Activated CD4-positive, alpha-beta T cell treated with anti-CD3 and anti-CD28 coated beads, Interleukin-2, amount 50 U/mL, for 48 hours (primary cell): ENCODE data around the gene PHF12.
"Not testable (repeated sequence)": the region's sequence is repeated elsewhere in the genome, so short reads cannot be mapped to it uniquely, and the experiment has no call there.

ENCODE experiments used
- DNase-seq, 2 experiments: peaks; one replicate each; pipeline ENCODE4 v3.0.0-alpha.2; 2020

The PHF12 gene

DNA sequence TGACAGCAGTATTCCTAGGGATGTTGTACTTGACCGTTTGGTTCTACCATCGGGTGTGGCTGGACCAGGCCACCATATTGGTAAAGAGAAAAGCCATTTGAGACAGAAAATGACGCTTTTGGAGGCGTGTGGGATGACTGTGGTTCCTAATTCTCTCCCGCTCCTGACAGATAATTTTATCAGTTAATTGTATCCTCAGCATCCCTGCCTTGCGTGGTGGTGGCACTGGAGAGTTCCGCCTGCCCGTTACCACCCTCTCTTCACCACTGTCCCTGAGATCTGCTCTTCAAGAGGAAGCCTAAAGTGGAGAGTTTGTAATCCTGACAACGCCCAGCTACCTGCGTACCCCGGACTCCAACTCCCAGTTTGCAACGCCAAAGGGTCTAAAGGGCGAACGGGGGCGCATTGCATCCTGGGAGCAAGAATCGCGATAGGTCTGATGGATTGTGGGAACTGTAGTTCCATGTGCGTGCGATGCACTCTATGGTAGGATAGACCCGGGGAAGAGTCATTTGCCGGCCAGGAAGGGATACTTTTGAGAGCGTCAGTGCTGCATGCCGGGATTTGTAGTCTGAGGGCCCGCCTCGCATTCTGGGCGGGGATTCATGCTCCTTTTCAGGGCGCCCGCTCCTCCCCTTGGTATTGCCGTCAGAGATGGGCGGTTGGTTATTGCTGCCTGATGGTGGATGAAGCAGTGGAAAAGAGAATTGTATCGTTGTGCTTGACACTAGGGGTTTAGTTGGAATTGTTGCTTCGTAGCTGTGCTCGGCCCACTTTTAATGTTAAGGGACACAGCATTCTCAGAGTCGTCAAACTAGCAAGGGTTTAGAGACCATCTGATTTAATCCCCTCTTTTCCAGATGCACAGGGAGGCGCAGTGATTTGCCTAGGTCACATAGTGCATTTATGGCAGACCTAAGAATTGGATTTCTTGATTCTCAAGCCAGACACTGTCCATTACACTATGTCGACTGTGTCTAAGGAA, 965 bp upstream of the PHF12 start:
- peak; percentile 92 to 95 for DNase-seq

DNA sequence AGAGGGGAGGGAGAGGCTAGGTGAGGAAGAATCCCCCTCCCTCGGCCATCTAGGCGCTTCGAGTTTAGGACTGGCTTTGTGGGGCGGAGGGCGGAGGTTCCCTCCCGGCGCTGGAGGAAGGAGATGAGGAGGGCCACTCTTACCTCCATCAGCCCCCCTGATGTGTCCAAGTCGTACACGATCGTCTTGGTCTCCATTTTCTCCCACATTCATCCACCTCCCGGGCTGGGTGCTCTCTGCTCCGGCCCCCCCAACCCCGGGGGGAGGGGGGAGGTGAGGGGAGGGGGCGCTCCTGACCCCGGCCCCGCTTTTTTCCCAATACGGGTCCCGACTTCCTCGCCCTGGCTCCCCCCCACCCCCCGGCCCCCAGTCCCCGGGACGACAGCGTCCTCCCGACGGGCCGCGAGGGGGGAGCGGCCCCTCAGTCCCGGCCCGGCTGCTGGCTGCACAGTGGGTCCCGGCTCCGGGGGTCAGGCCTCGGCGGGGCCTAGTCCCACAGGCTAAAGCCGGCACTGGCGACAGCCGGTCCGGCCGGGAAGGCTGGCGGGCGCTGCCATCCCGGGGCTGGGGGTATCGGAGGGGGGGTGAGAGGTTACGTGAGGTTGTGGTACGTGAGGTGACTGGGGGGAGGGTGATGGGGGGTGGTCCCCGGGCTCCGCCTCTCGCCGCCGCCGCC, 428 bp downstream of the PHF12 start:
- no peak for DNase-seq

DNA sequence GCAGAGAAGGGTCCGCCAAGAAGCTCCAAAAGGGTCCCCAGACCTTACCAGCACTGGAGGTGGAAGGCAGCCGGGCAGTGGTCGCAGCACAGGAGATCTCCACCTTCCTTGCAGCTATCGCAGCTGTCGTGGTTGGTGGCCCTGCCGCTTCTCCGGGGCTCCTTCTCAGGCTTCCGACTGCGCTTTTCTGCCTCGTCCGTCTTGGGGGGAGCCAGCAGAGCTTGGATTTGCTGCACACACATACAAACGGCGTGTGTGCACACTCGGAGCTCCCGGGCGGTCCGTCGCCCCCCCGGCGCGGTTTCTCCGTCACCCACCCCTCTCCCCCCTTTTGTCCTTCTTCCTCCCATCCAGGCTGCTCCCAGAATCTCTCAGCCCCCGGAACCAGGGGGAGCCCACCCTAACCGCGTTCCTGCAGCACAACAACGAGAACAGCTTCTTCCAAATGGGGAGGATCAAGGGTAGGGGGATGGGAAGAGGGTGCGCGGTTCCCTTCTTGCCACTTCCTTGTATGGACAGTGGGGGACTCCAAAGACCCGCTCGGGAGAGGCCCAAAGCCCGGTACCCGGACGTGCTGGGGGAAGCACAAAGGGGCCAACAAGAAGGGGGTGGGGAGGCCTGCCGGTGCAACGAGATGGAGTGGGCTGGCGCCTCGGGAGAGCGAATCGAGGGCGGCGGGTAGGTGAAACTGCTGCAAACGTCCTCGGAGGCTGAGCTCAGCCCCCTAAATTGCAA, 1.1 kb downstream of the PHF12 start:
- DNase-seq: peak; percentile 58 to 67

DNA sequence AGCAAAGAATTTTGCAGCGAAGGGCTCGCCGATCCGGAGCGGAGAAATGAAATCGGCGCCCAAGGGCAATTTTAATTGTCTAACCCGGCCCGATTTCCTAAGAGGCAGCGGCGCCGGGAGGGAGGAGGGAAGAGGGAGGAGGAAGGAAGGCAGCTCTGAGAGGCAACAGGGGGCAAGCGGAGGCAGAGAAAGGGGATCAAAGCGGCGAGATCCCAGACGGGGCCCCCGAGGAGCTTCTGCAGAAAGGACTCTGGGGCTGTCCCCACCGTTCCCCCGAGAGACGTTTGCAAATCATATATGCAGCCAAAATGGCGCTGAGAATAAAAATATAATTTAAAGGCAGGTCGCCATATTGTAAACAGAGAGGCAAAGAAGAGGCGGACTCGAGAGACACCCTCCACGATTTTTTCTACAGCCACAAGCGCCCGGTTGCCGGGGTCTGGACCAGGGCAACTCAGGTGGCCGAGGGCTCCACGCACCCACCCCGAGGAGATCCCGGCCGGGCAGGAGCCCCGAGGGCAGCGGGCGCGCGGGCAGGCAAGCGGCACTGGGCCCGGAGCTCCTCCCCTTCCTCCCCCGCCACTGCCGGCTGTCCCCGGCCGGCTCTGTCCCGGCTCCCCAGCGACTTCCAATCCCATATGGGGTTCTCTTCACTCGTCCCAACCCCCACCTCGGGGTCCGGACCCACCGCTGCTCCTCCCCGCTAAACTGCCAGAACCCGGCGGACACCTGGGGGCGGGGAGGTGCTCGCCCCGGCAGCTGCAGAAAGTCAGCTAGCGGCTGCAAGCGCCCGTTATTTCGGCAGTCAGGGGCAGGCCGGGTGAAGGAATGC, 1.9 kb downstream of the PHF12 start:
- DNase-seq: peak; percentile 72 to 80

DNA sequence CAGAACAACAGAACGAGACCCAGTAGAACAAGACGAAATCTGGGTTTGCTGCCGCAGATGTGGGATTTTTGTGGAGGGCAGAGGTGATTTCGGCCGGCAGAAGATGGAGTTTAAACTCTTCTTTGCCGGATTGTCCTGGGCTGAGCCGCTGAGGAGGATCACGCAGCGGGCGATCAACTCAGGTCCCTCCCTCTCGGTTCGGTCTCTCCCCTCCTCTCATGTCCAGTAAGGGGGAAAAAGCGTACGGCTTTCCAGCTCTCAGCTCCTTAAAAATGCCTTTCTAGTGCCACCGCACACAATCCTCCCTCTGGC, 2.5 kb downstream of the PHF12 start:
- DNase-seq: no peak

DNA sequence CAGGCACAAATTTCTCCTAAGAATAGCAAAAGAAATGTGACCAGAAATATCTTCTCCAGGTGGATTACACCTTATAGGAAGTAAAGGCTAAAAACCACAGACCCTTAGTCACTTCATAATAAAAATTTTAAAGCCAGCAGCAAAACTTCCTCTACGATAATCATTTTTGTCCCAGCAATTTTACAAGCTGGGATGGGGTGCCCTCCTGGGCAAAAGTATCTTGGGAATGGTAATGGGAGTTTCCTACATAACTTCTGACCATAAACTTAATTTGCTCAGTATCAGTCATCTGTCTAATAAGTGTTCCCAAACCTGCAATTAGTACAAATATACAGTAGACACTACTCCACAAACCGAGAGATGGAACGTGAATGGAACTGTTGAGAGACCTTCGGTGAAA, 3.0 kb downstream of the PHF12 start:
- no peak for DNase-seq

DNA sequence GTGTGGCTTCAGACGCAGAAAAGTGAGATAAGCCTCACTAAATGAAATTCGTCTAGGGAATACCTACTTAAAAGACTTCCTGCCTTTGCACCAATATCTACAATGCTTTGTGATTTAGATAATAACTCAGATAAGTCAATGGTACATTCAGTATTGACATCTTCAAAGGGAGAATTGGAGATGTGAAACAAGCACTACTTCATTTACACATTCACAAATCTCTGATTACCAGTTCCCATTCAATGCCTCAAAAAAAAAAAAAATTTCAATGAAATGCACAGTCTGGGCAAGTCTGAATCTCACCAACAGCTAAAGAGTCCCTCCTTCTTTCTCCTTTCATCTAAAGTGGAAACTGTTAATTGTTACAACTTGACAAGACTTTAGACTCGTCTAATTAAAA, 3.7 kb downstream of the PHF12 start:
- DNase-seq: no peak

DNA sequence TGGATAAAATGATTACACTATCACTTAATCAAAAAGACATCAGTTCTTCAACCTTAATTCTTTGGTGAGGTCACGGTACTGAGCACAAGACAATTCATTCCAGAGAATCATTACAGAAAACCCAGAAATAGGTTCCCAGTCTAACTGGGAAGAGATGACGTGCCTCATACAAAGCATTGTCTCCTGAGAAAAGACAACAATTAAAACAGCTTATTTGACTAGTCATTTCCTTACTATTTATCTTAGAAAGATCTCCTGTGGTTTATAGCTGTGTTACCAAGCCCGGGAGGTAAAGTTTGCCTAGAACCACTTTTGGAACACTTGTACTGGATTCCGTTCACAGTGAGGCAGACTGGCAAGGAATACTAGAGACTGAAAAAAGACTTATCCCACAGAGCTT, 5.1 kb downstream of the PHF12 start:
- DNase-seq: no peak

DNA sequence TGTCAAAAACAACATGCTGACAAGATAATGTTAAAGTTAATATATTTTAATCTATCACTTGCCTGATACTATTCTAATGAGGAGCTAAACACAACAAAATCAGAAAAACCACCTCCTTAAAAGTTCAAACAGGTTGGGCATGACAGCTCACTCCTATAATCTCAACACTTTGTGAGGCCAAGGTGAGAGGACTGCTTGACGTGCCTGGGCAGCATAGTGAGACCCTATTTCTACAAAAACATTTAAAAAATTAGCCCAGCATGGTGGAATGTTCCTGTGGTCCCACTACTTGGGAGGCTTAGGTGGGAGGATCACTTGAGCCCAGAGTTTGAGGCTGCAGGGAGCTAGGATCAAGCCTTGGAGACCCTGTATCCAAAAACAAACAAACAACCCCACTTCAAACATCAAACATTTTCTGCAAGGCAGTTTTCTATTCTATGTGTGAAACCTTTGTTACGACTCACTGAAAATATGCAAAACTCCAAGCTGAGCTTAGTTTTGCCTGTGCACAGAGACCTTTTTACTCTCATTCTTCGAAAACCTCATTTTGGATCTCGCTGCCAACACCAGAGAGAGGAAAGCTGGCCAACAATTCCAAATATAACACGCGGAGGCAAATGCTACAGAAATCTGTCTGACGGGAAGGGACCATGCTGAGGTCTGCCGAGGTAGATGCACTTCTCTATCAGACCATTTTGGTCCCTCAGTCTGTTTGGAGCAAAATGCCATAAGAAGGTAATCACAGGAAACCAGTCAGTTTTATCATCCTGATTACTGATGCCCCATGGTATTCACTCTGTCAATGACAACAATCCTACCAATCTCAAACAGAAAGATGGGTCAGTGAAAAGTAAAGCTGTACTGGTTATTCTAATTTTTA, 6.2 kb downstream of the PHF12 start:
- no peak for DNase-seq

DNA sequence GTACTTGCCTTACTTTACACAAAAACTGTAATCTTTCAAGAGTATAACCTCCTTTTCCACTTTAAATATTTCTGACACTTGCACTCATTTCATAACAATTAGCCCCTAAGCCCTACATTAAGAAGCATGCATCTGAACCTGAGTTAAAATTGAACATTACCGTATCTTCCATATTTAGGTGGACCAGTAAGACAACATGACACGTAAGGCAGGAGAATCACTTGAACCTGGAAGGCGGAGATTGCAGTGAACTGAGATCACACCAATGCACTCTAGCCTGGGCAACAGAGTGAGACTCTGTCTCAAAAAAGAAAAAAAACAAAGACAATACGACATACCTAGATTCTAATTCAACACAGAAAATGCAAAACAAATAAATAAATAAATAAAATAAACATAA, 7.0 kb downstream of the PHF12 start:
- no peak for DNase-seq

DNA sequence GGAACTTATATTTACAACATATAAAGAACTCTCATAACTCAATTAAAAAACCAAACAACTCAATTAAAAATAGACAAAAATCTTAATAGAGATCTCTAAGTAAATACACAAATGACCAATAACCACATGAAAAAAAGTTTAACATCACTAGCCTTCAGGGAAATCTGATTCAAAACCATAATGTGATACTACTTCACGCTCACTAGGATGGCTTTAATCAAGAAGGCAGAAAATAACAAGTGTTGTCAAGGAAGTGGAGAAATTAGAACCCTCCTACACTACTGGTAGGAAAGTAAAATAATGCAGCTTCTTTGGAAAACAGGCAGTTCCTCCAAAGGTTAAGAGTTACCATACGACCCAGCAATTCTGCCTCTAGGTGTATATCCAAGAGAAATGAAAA, 8.4 kb downstream of the PHF12 start:
- no peak for DNase-seq

DNA sequence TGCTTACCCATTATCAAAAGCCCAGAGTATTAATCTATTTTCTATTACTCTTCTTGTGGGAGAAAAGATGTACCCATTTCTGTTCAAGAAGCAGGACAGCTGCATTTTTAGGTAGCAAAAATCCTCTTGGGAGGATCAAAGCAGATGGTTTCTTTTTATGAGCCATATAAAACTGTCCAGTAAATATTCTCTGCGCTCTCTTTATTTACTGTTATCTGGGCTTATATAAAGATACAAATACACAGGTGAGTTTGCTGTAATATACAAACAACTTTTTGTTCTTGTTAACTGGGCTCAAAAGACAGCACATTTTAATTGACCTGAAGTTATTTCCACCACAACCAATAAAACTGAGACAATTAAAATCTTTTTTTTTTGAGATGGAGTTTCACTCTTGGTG, 10.1 kb downstream of the PHF12 start:
- no peak for DNase-seq

DNA sequence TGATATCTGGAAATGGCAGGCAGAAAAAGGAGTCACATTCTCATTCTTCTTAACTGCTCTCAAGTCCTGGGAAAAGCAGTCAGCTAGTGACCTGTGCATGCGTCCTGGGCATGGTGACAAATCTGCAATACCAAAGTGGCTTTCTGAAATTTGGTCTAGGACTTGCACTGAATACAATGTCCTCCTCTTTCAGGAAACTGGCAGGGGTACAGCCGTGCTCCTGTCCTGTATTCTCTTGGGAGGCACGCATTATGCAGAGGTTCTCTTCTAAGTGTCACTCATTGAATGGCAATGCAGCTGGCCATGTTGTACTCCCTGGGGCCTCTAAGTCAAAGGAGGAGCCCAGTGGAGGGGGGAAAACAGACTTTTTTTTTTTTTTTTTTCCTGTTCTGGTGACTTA, 10.6 kb downstream of the PHF12 start:
- no peak for DNase-seq

DNA sequence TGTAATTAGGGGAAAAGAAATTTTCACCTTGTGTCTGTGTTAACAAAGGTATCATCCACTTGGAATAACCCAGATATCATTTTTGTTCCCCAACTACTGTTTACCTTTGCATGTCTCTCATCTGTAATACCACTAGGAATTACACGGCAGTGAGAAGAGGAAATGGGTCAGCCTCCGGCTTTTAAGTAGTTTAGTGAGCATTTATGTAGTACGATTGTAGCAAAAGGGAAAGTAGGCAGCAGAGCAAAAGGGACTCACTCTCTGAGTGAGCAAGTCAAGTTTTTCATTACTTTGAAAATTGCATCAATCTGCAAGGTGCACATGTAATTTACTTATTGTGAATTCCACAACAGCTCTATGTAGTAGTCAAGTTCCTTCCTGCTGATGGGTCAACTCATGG, 11.2 kb downstream of the PHF12 start:
- no peak for DNase-seq

DNA sequence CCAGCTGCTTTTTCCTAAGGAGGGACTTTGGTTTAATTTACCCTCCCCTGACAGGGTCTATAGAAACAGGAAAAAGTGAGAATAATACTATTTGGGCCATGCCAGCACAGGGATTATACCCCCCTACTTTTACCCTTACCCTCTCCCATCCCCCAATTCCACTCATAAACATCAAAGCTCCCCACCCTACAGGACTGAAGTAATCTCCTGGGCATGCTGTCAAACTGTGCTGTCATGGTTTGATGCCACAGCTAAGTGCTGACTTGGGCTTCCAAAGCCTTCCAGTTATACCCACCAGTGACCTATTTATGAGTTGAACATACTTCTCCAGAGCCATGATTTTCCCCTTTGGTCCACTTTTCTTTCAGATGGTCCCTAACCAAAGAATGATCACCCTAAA, 12.8 kb downstream of the PHF12 start:
- DNase-seq: no peak

DNA sequence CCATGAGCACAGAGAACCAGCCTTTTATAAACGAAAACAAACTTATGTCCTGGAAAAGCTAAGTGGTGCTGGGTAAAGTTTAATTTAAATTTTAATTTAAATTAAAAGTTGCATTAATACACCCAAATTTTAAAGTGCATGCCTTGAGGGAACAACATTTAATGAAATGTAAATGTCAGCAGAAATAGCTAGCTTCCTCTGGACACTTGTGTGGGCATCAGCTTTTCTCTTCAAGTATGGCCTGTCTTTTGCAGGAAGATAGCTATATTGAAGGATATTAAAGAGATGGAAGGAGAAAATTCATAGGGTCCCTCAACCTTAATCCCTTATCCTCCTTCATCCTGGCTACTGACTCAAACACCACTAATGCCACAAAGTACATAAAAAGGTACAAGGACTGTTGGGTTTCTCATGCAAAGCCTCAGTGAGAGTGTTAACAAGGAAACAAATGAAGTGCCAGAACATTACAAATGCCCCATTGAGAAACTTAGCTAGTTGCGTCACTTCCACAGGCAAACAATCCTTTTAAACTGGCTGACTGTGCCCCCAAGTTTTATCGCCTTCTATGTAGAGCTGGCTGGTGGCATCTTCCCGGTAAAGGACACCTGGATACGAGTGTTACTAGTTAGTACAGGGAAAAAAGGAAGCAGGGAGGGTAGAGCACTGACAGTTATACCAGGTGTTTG, 14.1 kb downstream of the PHF12 start:
- DNase-seq: no peak

DNA sequence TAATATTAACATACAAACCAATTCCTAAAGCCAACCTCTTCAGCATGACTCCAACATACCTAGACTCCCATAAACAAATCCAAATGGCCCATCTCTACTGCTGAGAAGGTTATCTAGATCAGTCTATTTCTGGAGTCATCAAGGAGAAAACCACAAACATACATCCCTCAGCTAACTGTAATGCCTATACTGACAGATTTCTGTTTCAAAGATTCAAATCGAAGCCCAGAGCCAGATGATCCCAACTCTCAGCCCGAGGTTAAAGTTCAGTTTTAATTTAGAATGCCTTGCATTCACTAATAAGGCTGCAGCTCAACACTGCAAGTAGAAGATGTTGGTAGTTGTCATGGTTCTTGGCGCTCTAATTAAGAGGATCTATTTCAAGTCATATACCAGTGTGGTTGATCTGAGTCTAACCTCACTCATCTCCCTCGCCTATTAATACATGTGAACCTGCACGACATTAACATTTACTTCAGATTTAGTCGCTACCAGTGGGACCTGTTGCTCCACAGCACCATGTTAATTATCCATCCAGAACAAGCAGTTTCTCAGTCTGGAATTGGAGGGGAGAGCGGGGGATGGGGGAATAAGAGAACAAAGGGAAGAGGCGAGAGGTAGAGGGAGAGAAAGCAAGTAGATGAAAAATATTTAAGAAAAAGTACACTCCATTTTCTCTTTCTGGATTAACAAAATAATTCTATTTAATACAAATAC, 15.4 kb downstream of the PHF12 start:
- DNase-seq: no peak

DNA sequence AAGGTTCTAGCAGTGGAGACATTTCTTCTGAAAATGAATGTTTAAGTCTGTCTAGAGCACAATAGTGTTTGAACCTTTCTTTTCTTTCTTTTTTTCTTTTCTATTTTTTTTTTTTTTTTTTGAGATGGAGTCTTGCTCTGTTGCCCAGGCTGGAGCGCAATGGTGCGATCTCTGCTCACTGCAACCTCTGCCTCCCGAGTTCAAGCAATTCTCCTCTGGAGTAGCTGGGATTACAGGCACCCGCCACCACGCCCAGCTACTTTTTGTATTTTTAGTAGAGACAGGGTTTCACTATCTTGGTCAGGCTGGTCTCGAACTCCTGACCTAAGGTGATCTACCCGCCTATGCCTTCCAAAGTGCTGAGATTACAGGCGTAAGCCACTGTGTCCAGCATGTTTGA, 16.8 kb downstream of the PHF12 start:
- DNase-seq: not testable (repeated sequence)

DNA sequence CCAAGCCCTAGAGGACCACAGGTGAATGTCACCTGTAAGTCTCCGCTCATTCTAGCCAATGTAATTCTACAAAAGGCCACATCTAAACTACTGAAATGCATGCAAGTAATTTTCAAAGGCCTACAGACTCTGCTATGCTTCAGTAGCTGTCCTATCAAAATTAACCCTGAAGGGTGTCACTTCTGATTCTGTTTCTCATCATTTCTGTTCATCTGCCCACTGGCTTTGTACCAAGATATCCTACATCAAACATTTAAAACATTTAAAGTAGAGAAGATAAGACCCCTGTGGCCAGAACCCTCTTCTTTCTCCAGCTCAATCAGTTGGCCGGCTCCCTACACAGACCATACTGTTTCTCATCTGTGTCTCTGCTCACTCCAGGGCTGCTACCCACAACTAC, 21.5 kb downstream of the PHF12 start:
- DNase-seq: no peak

DNA sequence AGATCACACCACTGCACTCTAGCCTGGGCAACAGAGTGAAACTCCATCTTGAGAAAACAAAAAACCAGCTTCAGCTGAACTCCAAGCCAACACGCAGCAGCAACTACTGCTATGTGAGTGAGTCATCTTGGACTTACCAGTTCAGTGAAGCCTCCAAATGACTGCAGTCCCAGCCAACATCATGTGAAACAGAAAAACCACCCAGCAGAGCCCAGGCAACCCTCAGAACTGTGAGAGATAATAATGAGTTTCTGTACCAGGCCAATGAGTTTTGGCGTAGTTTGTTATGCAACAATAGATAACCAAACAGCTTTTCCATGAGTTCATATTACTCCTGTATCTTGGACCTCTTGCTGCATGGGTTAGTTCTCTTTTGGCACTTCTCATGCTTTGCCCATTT, 23.3 kb downstream of the PHF12 start:
- DNase-seq: peak; percentile 33 to 49

DNA sequence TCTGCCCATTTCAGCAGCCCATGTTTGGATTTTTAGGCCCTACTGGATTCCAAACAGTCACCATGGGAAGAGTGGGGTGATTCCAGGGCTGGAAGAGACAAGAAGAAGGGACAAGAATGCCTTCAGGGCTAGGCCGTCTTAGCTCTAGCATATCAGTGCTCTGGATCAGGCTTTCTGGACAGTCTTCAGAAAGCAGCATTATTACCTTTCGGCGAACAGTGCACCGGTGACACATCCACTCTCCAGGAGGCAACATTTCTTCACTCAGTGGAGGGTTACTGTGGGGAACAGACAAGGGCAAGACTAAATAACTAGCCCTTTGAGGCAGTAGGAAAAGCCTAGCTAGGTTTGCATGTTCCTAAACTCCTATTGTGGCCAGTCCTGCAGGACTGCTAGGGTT, 24.5 kb downstream of the PHF12 start:
- no peak for DNase-seq
